Stimulated activated CD8-positive, alpha-beta memory T cell treated with anti-CD3 and anti-CD28 coated beads, Interleukin-15, amount 100 ng/mL, for 1 hour (primary cell): Measurements from ENCODE around the gene ASPHD2.
A peak's percentile ranks its signal among the peaks of the same experiment; 100 is the strongest.

Source experiments
- DNase-seq: peaks from one replicate; pipeline ENCODE4 v3.0.0-alpha.2; 2020; ENCODE audit warnings: low read depth

Gene ASPHD2

GRCh38 chr22:26446808-26447515 lies 17.9 kb downstream of the ASPHD2 start:
- no peak for DNase-seq

- no peak for DNase-seq
Measured at GRCh38 chr22:26447584-26448329, 18.7 kb downstream of the ASPHD2 start.

DNA sequence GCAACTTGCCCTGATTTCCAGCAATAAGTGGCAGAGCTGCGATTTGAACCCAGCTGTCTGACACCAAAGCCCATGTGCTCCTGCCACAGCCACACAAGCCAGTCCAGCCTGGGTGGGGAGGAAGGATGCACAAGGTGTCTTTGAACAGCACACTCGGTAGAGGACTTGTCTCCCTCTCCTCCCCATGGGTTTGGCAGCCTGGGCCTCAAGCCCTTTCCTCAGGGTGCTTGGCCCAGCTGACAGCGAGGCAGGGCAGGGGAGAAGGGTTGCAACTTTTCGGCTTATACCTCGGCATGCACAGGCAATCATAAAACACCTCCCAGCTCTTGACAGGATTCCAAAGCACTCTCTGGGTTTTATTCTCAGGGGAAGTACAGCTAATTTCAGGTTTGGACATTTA lies 19.3 kb downstream of the ASPHD2 start:
- no peak for DNase-seq

DNA sequence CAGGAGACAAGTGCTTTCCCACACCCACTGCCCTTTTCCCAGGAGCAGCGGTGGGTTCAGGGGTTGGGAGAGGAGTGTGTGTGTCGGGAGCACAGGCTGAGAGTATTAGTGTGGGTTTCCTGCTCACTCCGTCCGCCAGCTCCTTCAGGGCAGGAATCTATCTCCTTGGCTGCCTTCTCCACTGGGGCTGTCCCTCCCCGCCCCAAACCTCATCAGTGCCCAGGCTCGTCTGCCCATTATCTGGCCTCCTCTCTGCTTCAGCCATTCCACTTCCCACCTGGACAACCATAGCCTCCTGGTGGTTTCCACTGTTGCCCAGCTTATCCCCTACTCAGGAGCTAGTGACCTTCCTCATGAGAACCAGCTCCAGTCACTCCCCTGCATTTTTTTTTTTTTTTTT lies 19.9 kb downstream of the ASPHD2 start:
- no peak for DNase-seq

DNA sequence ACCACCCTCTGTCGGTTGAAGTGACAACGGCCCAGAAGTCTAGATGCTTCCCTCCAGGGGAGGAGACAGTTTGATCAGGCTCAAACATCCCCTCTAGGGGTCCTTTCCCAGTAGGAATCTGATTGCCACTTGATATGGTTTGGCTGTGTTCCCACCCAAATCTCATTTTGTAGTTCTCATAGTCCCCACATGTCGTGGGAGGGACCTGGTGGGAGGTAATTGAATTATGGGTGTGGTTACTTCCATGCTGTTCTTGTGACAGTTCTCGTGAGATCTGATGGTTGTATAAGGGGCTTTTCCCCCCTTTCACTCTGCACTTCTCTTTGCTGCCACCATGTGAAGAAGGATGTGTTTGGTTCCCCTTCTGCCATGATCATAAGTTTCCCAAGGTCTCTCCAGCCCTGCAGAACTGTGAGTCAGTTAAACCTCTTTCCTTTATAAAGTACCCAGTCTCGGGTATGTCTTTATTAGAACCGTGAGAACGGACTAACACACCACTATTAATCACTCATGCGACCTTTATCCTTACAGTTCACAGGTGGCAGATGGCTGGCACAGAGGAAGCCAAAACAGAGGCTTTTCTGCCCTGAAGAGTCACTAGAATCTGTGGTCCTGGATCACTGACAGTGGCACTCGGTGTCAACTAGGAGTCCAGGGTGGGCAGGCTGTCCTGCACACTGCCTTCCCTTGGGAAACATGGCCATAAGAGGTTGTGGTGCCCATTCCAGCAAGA lies 21.6 kb downstream of the ASPHD2 start:
- DNase-seq, result no peak

DNA sequence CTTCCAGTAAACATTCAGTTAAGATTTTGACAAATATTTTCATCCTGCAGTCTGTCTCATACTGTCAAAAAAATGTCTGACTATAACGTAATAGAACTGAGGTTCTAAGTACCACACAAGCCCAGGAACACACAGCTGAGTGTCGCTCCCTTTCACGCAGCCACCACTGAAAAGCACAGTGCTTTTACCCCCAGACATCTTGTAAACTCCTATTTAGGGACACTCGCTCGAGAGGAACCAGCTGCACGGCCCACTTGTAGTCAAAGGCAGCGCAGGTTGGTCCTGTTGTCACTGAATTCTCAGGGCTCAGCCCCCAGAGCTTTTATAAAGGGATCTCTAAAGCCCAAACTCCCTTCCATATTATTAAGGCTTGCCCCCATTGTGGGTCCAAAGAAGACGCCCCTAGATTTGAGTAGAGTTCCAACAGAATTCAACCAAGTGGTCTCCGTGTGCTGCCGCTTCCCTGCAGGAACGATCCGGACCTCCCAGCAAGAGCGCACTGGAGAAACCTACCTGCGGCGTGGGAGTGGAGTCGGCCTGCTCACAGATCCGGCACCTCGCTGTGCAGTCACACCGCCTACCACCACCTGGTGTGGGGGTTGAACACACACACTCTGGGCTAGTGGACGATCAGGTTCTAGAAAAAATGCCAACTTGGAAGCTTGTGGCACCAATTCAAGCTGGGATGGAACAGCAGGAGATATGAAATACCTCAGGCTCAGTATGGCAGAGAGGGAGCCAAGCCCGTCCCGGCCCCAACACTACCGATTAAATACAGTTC lies 23.4 kb downstream of the ASPHD2 start:
- DNase-seq, result no peak

- no peak for DNase-seq
Measured at GRCh38 chr22:26453216-26453615, 24.2 kb downstream of the ASPHD2 start.

DNA sequence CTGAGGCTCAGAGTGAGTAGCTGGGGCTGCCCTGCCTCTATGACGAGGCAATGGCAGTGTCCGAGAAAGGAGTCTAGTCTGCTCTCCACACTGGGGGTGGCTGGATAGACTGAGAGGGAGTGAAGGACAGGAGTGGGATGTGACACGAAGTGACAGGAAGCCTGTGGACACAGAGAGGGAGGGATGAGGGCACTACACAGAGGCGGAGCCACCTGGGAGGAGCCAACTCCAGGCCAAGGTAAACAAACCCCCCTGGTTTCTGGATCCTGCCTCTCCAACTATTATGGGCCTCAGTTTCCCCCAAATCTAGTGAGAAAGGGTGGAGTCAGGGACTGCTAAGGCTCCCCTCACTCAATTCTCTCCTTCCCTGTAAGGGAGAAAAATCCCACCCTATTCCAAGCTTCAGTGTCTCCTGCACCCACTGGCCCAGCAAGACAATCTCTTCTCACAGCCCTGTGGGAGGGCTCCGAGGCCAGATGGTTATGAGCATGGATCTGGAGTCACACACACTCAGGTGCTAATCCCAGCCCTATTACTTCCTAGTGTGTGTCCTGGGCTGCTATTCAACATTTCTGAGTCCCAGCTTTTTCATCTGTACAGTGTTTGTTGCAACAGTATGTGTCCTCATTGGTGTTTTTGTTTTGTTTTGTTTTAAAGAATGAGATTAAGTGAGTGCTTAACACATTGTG lies 24.9 kb downstream of the ASPHD2 start:
- DNase-seq, result no peak

GRCh38 chr22:26457661-26458272 lies 28.7 kb downstream of the ASPHD2 start:
- DNase-seq, result no peak

GRCh38 chr22:26460202-26460601 lies 31.1 kb downstream of the ASPHD2 start:
- DNase-seq, result no peak

GRCh38 chr22:26461188-26461810 lies 32.2 kb downstream of the ASPHD2 start:
- DNase-seq, result peak; percentile 15

- no peak for DNase-seq
Measured at GRCh38 chr22:26462051-26462450, 33.0 kb downstream of the ASPHD2 start.

- DNase-seq, result no peak
Measured at GRCh38 chr22:26462641-26463040, 33.6 kb downstream of the ASPHD2 start.

DNA sequence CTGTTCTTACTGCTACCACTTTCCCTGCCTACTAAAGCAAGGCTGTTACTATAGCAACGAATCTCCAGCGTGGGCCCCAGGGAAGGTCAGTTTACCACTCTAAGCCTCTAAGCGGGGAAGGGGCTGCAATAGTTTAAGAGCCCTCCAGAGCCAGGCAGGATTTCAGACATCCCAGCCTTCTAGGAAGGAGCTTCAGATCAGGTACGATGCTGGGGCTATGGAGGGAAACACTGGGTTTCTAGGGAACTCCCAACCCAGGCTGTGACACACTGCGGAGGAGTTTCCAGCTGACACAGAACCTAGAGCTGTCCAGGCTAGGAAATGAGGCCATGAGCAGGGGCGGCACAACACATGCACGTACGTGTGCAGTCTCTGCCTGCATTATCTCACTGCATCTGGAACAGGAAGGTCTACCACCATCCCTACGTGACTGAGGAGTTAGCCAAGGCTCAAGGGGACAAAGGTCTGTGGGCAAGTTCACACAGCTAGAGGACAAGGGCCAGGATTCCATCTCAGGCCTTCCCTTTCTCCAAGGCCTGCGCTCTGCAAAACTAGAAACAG lies 34.1 kb downstream of the ASPHD2 start:
- DNase-seq, result no peak

GRCh38 chr22:26463688-26464087 lies 34.6 kb downstream of the ASPHD2 start:
- no peak for DNase-seq

GRCh38 chr22:26464312-26464711 lies 35.3 kb downstream of the ASPHD2 start:
- no peak for DNase-seq

- DNase-seq, result no peak
Measured at GRCh38 chr22:26466196-26466595, 37.1 kb downstream of the ASPHD2 start.

DNA sequence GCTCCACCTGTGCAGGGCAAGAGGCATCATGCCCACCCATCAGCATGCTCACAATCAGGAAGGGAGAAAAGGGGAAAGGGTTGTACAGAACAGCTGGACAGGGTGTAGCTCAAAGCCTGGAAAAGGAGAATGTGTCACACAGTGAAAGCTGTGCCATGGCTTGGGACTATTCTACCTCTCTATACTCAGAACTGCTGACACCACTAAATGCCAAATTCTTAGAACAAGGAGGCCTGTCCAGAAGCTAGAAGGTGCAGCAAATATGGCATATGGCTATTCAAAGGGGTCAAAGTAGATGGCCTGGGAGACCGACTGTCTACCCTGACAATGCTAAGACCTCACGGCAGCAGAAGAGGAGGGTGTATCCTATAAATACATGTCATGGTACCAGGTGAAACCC lies 41.7 kb downstream of the ASPHD2 start:
- DNase-seq, result no peak

GRCh38 chr22:26471522-26471921 lies 42.5 kb downstream of the ASPHD2 start:
- DNase-seq, result no peak

DNA sequence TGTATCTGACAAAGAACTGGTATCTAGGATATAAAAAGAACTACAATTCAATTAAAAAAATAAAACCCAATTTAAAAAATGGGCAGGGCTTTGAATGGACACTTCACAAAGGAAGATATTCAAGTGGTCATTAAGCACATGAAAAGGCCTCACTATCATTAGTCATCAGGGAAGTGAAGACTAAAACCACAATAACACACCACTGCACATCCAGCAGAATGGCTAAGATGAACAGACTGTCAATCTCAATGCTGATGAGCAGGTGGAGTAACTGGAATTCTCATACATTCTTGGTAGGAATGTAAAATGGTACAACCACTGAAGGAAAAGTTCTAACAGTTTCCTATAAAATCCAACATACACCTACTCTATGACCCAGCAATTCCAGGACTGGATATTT lies 45.6 kb downstream of the ASPHD2 start:
- DNase-seq, result no peak
